Nephron progenitor cell (in vitro differentiated cells): ENCODE data around the gene ID3.
"Not testable (repeated sequence)": the region's sequence is repeated elsewhere in the genome, so short reads cannot be mapped to it uniquely, and the experiment has no call there.

Experiments used
- DNase-seq: peaks from one replicate; pipeline ENCODE4 v3.0.0; 2021
- H3K27ac Mint-ChIP-seq: 2 replicates; pipeline ENCODE4 v1.8.0; 2021; ENCODE audit warnings: mild to moderate bottlenecking, moderate library complexity, mixed read lengths
- H3K27me3 Mint-ChIP-seq: 2 replicates; pipeline ENCODE4 v1.8.0; 2021; ENCODE audit warnings: mild to moderate bottlenecking, low read depth, mixed read lengths; ENCODE audit not compliant: poor library complexity
- H3K36me3 Mint-ChIP-seq: 2 replicates; pipeline ENCODE4 v1.8.0; 2021; ENCODE audit warnings: low read depth, mixed read lengths
- H3K4me1 Mint-ChIP-seq: 2 replicates; pipeline ENCODE4 v1.8.0; 2021; ENCODE audit warnings: mixed read lengths
- H3K4me3 Mint-ChIP-seq: 2 replicates; pipeline ENCODE4 v1.8.0; 2021; ENCODE audit warnings: mild to moderate bottlenecking, moderate library complexity, mixed read lengths
- H3K9me3 Mint-ChIP-seq: 2 replicates; pipeline ENCODE4 v1.8.0; 2021; ENCODE audit warnings: mild to moderate bottlenecking, moderate library complexity, mixed read lengths
- CTCF ChIP-seq: fragments of 200-600 bp; sonication (generic); IDR thresholded peaks from 2 replicates; pipeline ENCODE4 v1.5.0; 2021; ENCODE audit warnings: antibody characterized with exemption

ID3 gene

GRCh38 chr1:23544444-23545389 is 14.6 kb downstream of the ID3 start:
- H3K27ac Mint-ChIP-seq: no peak overlapping the region
- no peaks in the 10 kb centered on the region for H3K36me3 Mint-ChIP-seq
- H3K4me3 Mint-ChIP-seq: no peak overlapping the region
- H3K9me3 Mint-ChIP-seq: peaks cover 4% of the 10 kb centered on the region
- peak; percentile 87 for TF ChIP-seq CTCF
- peaks cover 65% of the 10 kb centered on the region for H3K4me1 Mint-ChIP-seq
- H3K27me3 Mint-ChIP-seq: peaks cover 5% of the 10 kb centered on the region
- peak; percentile 82 for DNase-seq

- TF ChIP-seq CTCF: no peak
Observed at GRCh38 chr1:23543707-23544443, 15.4 kb downstream of the ID3 start.

GRCh38 chr1:23542940-23543339 is 16.4 kb downstream of the ID3 start:
- peaks cover 54% of the 10 kb centered on the region for H3K4me1 Mint-ChIP-seq
- not testable (repeated sequence) for H3K9me3 Mint-ChIP-seq, H3K4me3 Mint-ChIP-seq, DNase-seq, H3K36me3 Mint-ChIP-seq, H3K27me3 Mint-ChIP-seq
- peak overlapping the region; percentile 62 for H3K27ac Mint-ChIP-seq

More at GRCh38 chr1:23543707-23544443, 15.4 kb downstream of the ID3 start:
- no peak overlapping the region for H3K27ac Mint-ChIP-seq
- peaks cover 63% of the 10 kb centered on the region for H3K4me1 Mint-ChIP-seq
- DNase-seq: no peak
- H3K9me3 Mint-ChIP-seq: peaks cover 4% of the 10 kb centered on the region
- H3K36me3 Mint-ChIP-seq: no peaks in the 10 kb centered on the region
- H3K4me3 Mint-ChIP-seq: no peak overlapping the region
- peaks cover 5% of the 10 kb centered on the region for H3K27me3 Mint-ChIP-seq

GRCh38 chr1:23539698-23540266 is 19.5 kb downstream of the ID3 start:
- Mint-ChIP-seq H3K27ac (no peak overlapping the region), H3K9me3 (peaks cover 4% of the 10 kb centered on the region), H3K4me3 (peak overlapping the region; percentile 47), H3K4me1 (peaks cover 29% of the 10 kb centered on the region), H3K27me3 (peaks cover 14% of the 10 kb centered on the region), H3K36me3 (no peaks in the 10 kb centered on the region)
- DNase-seq: peak; percentile 89
- peak; percentile 85 for TF ChIP-seq CTCF

- no peak for DNase-seq
- Mint-ChIP-seq H3K4me1 (peaks cover 15% of the 10 kb centered on the region), H3K4me3 (no peak overlapping the region), H3K27me3 (peaks cover 21% of the 10 kb centered on the region), H3K27ac (no peak overlapping the region), H3K36me3 (no peaks in the 10 kb centered on the region), H3K9me3 (no peaks in the 10 kb centered on the region)
- no peak for TF ChIP-seq CTCF
Observed at GRCh38 chr1:23537296-23537973, 21.9 kb downstream of the ID3 start.
